Gastroesophageal sphincter (tissue), 3 donors: ENCODE data around the gene SLCO3A1.

Experiments
- CTCF ChIP-seq, 4 experiments: fragments of 200-600 bp in 2 of 4; fragments of 450-650 bp in 2 of 4; sonication (generic) in 1 of 4; IDR thresholded peaks; one replicate each; pipeline ENCODE4 v1.5.1; 2017 to 2019; ENCODE audit warnings: antibody characterized with exemption in 4 of 4, mild to moderate bottlenecking in 2 of 4, moderate library complexity in 2 of 4
- EP300 ChIP-seq: sonication (generic); formaldehyde crosslinking; IDR thresholded peaks from one replicate; pipeline ENCODE4 v1.6.1; 2017; ENCODE audit warnings: antibody characterized with exemption, mild to moderate bottlenecking

- TF ChIP-seq CTCF (IDR thresholded peaks at IDR 0.05): no peak
- no peak for TF ChIP-seq EP300
These were observed at the start of gene SLCO3A1 for GRCh38 chr15:91853511-91853947.
